CD4-positive, alpha-beta T cell treated with Interleukin-17A for 1 hour (primary cell): ENCODE data around the gene MYBPC3.
"Not testable (repeated sequence)": the region's sequence is repeated elsewhere in the genome, so short reads cannot be mapped to it uniquely, and the experiment has no call there.

Experiments
- DNase-seq: peaks from one replicate; pipeline ENCODE4 v3.0.0-alpha.2; 2020

Gene MYBPC3

GRCh38 chr11:47336595-47336994 is 15.9 kb downstream of the MYBPC3 start:
- no peak for DNase-seq

- no peak for DNase-seq
These were observed 16.8 kb downstream of the MYBPC3 start for GRCh38 chr11:47335733-47336132.

GRCh38 chr11:47334699-47335411 is 17.6 kb downstream of the MYBPC3 start:
- not testable (repeated sequence) for DNase-seq

- no peak for DNase-seq
These were observed 18.5 kb downstream of the MYBPC3 start for GRCh38 chr11:47333886-47334443.

GRCh38 chr11:47333526-47333845 is 19.0 kb downstream of the MYBPC3 start:
- DNase-seq = no peak

- DNase-seq = no peak
These were observed 19.5 kb downstream of the MYBPC3 start for GRCh38 chr11:47332791-47333525.

- DNase-seq = no peak
These were observed 20.2 kb downstream of the MYBPC3 start for GRCh38 chr11:47332303-47332711.

GRCh38 chr11:47331454-47332302 is 20.8 kb downstream of the MYBPC3 start:
- no peak for DNase-seq

GRCh38 chr11:47329987-47330931 is 22.2 kb downstream of the MYBPC3 start:
- DNase-seq = no peak

- no peak for DNase-seq
These were observed 23.0 kb downstream of the MYBPC3 start for GRCh38 chr11:47329431-47329986.

GRCh38 chr11:47328449-47329390 is 23.8 kb downstream of the MYBPC3 start:
- no peak for DNase-seq

- DNase-seq = no peak
These were observed 24.6 kb downstream of the MYBPC3 start for GRCh38 chr11:47327949-47328348.

- no peak for DNase-seq
These were observed 25.5 kb downstream of the MYBPC3 start for GRCh38 chr11:47327025-47327424.

- DNase-seq = no peak
These were observed 26.3 kb downstream of the MYBPC3 start for GRCh38 chr11:47326198-47326597.

GRCh38 chr11:47325271-47326041 is 27.0 kb downstream of the MYBPC3 start:
- no peak for DNase-seq

- no peak for DNase-seq
These were observed 28.0 kb downstream of the MYBPC3 start for GRCh38 chr11:47324520-47324919.

- DNase-seq = no peak
These were observed 34.3 kb downstream of the MYBPC3 start for GRCh38 chr11:47318166-47318565.

GRCh38 chr11:47317064-47317828 is 35.3 kb downstream of the MYBPC3 start:
- no peak for DNase-seq

GRCh38 chr11:47316501-47316900 is 36.0 kb downstream of the MYBPC3 start:
- DNase-seq = not testable (repeated sequence)
